Stimulated activated CD8-positive, alpha-beta memory T cell treated with anti-CD3 and anti-CD28 coated beads, Interleukin-12 subunit alpha, Interleukin-12 subunit beta, amount 100 ng/mL, for 1 hour (primary cell): ENCODE measurements around the gene ELOVL7.
"Not testable (repeated sequence)": the region's sequence is repeated elsewhere in the genome, so short reads cannot be mapped to it uniquely, and the experiment has no call there.

Experiments used
- DNase-seq: peaks from one replicate; pipeline ENCODE4 v3.0.0-alpha.2; 2020; ENCODE audit warnings: low read depth

Gene ELOVL7

GRCh38 chr5:60830581-60831127, 13.4 kb downstream of the ELOVL7 start:
- DNase-seq, result no peak

- no peak for DNase-seq
Observed at GRCh38 chr5:60829490-60830266, 14.4 kb downstream of the ELOVL7 start.

- DNase-seq, result no peak
Observed at GRCh38 chr5:60827201-60827600, 16.9 kb downstream of the ELOVL7 start.

- no peak for DNase-seq
Observed at GRCh38 chr5:60826653-60827052, 17.4 kb downstream of the ELOVL7 start.

GRCh38 chr5:60823574-60823973, 20.5 kb downstream of the ELOVL7 start:
- no peak for DNase-seq

- DNase-seq, result no peak
Observed at GRCh38 chr5:60822285-60822556, 21.8 kb downstream of the ELOVL7 start.

GRCh38 chr5:60821488-60822284, 22.4 kb downstream of the ELOVL7 start:
- no peak for DNase-seq

- no peak for DNase-seq
Observed at GRCh38 chr5:60820593-60821487, 23.2 kb downstream of the ELOVL7 start.

- DNase-seq, result not testable (repeated sequence)
Observed at GRCh38 chr5:60816138-60816537, 27.9 kb downstream of the ELOVL7 start.

GRCh38 chr5:60814498-60814897, 29.6 kb downstream of the ELOVL7 start:
- DNase-seq, result no peak

- no peak for DNase-seq
Observed at GRCh38 chr5:60812426-60812825, 31.6 kb downstream of the ELOVL7 start.

- no peak for DNase-seq
Observed at GRCh38 chr5:60811105-60811504, 33.0 kb downstream of the ELOVL7 start.

- no peak for DNase-seq
Observed at GRCh38 chr5:60810438-60811085, 33.5 kb downstream of the ELOVL7 start.

GRCh38 chr5:60809891-60810425, 34.1 kb downstream of the ELOVL7 start:
- DNase-seq, result no peak

GRCh38 chr5:60806591-60807243, 37.4 kb downstream of the ELOVL7 start:
- no peak for DNase-seq

GRCh38 chr5:60805463-60805862, 38.6 kb downstream of the ELOVL7 start:
- no peak for DNase-seq

- DNase-seq, result no peak
Observed at GRCh38 chr5:60803712-60804111, 40.4 kb downstream of the ELOVL7 start.

- DNase-seq, result no peak
Observed at GRCh38 chr5:60802986-60803385, 41.1 kb downstream of the ELOVL7 start.

- DNase-seq, result no peak
Observed at GRCh38 chr5:60802226-60802625, 41.8 kb downstream of the ELOVL7 start.

- no peak for DNase-seq
Observed at GRCh38 chr5:60797482-60798153, 46.5 kb downstream of the ELOVL7 start.
